Fibroblast of lung (primary cell): ENCODE results near the gene CNNM1.

ENCODE experiments used
- EZH2 ChIP-seq: IDR thresholded peaks from 2 replicates; pipeline ENCODE4 v1.5.1; 2012; ENCODE audit warnings: low read length, control low read depth, mild to moderate bottlenecking; ENCODE audit errors: missing control alignments
- TF ChIP-seq, protein P1 (sequence below), 2 donors: IDR thresholded peaks in 1 of 2; conservative IDR thresholded peaks in 1 of 2; 1 replicate in 1 of 2; 2 replicates in 1 of 2; pipeline ENCODE4 v1.5.1; 2011 to 2012; ENCODE audit warnings: low read length in 2 of 2, control low read depth in 1 of 2, inconsistent platforms in 1 of 2, low read depth in 1 of 2, mild to moderate bottlenecking in 1 of 2

DNA sequence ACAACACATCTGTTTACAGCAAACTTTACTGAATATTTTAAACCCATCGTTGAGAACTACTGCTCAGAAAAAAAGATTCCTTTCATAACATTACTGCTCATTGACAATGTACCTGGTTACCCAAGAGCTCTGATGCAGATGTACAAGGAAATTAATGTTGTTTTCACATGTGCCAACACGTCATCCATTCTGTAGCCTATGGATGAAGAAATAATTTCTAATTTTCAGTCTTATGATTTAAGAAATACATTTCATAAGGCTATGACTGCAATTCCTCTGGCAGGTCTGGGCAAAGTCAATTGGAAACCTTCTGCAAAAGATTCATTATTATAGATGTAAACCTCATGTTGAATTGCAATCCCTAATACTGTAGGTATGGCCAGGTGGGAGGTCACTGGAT is 16.7 kb upstream of the CNNM1 start:
- no peak for TF ChIP-seq EZH2
- TF ChIP-seq, protein P1, sequence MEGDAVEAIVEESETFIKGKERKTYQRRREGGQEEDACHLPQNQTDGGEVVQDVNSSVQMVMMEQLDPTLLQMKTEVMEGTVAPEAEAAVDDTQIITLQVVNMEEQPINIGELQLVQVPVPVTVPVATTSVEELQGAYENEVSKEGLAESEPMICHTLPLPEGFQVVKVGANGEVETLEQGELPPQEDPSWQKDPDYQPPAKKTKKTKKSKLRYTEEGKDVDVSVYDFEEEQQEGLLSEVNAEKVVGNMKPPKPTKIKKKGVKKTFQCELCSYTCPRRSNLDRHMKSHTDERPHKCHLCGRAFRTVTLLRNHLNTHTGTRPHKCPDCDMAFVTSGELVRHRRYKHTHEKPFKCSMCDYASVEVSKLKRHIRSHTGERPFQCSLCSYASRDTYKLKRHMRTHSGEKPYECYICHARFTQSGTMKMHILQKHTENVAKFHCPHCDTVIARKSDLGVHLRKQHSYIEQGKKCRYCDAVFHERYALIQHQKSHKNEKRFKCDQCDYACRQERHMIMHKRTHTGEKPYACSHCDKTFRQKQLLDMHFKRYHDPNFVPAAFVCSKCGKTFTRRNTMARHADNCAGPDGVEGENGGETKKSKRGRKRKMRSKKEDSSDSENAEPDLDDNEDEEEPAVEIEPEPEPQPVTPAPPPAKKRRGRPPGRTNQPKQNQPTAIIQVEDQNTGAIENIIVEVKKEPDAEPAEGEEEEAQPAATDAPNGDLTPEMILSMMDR (conservative IDR thresholded peaks at IDR 0.05 in 1 of 2, IDR thresholded peaks at IDR 0.05 in 1 of 2; ENCODE audit: low read depth in 1 of 2, low read length in 2 of 2), result no peak
